Suprapubic skin (tissue), 4 donors: ENCODE data around the gene LRRC2. TPM values are rescaled to one million over a fixed set of nuclear protein-coding genes. Genes with fewer than 3 reads are reported as not detected.
"Not testable (repeated sequence)": the region's sequence is repeated elsewhere in the genome, so short reads cannot be mapped to it uniquely, and the experiment has no call there.

Experiments used
- DNase-seq, 2 donors: peaks; one replicate each; pipeline ENCODE4 v3.0.0-alpha.2; 2019; ENCODE audit warnings: low spot score in 2 of 2
- H3K27ac ChIP-seq: fragments of 200-600 bp; sonication (generic); one replicate; pipeline ENCODE4 v1.5.1; 2019
- H3K27me3 ChIP-seq: fragments of 200-600 bp; sonication (generic); one replicate; pipeline ENCODE4 v1.5.1; 2019
- H3K36me3 ChIP-seq: fragments of 200-600 bp; sonication (generic); one replicate; pipeline ENCODE4 v1.5.1; 2019
- H3K4me1 ChIP-seq: fragments of 200-600 bp; sonication (generic); one replicate; pipeline ENCODE4 v1.5.1; 2019
- H3K4me3 ChIP-seq: fragments of 200-600 bp; sonication (generic); one replicate; pipeline ENCODE4 v1.5.1; 2019; ENCODE audit warnings: mild to moderate bottlenecking
- H3K9me3 ChIP-seq: fragments of 200-600 bp; sonication (generic); one replicate; pipeline ENCODE4 v1.5.1; 2019
- CTCF ChIP-seq, 2 donors: fragments of 200-600 bp in 1 of 2; fragments of 450-650 bp in 1 of 2; sonication (generic) in 1 of 2; IDR thresholded peaks; one replicate each; pipeline ENCODE4 v1.5.1; 2016 to 2019; ENCODE audit warnings: antibody characterized with exemption in 2 of 2, mild to moderate bottlenecking in 1 of 2, moderate library complexity in 1 of 2
- EP300 ChIP-seq: sonication (generic); formaldehyde crosslinking; IDR thresholded peaks from one replicate; pipeline ENCODE4 v1.6.1; 2017; ENCODE audit warnings: antibody characterized with exemption
- POLR2A ChIP-seq, 2 donors: fragments of 450-650 bp; IDR thresholded peaks; one replicate each; pipeline ENCODE4 v1.6.1; 2017; ENCODE audit warnings: antibody characterized with exemption in 2 of 2, mild to moderate bottlenecking in 2 of 2, moderate library complexity in 2 of 2
- POLR2AphosphoS5 ChIP-seq, 3 donors: sonication (generic); formaldehyde crosslinking; IDR thresholded peaks; one replicate each; pipeline ENCODE4 v1.6.1; 2017; ENCODE audit warnings: antibody characterized with exemption in 3 of 3
- WGBS: methylation state at CpG from one replicate; pipeline ENCODE4 v1.1.5; 2018; 5-methylcytosine and 5-hydroxymethylcytosine counted together
- total RNA-seq, 4 donors: library from RNA; depleted of rRNA; stranded (reverse); fragments of >200 nt; gene quantifications; one replicate each; pipeline ENCODE4 v1.1.0, GENCODE V29; 2016

Gene LRRC2
- total RNA-seq, 4 donors from 2014 or later = 0.83 to 3.7 (median 2.6) TPM

- H3K4me3 ChIP-seq = no peak overlapping the region
- 87% methylated on average over 6 of the region's 6 CpGs for WGBS
- DNase-seq = no peak
- TF ChIP-seq EP300 (no peak), POLR2AphosphoS5 (IDR thresholded peaks at IDR 0.05) (no peak), CTCF (IDR thresholded peaks at IDR 0.05) (no peak), POLR2A (IDR thresholded peaks at IDR 0.05) (no peak)
- no peaks in the 10 kb centered on the region for H3K27me3 ChIP-seq
- H3K4me1 ChIP-seq = no peaks in the 10 kb centered on the region
- H3K36me3 ChIP-seq = no peaks in the 10 kb centered on the region
- no peaks in the 10 kb centered on the region for H3K9me3 ChIP-seq
- no peak overlapping the region for H3K27ac ChIP-seq
These were observed 67.1 kb downstream of the LRRC2 start for GRCh38 chr3:46498916-46499519.

DNA sequence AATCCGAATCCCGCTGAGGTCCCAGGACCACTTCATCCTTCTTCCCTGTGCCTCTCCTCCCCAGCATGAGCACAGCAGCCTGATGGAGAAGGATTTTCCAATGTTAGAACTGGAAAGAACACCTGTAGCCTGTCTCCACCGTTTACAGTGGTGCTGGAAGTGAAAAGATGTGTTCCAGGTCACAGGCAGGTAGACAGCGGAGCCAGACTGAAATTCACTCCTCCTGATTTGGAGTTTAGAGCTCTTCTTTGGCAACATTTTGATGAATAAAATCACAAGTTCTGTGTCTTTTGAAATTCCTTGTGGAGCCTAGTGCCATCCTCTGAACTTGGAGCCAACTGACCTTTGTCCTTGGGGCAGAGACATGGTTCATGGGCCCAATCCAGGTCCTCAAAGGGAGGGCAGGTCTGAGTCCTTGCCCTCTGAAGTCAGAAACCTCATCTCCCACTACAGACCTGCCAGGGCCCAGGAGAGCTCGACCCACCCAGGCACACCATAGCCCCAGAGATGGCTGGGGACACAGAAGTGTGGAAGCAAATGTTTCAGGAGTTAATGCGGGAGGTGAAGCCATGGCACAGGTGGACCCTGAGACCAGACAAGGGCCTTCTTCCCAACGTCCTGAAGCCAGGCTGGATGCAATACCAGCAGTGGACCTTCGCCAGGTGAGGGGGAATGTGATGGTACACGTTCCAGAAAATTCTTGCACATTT lies 68.4 kb downstream of the LRRC2 start, which contains the start of gene RTP3:
TSS of gene RTP3 (plus strand) at position 421 of the 710 bp plus-strand sequence. CDS start at position 508, 87 bp downstream.
- Histone ChIP-seq H3K36me3 (no peaks in the 10 kb centered on the region), H3K4me1 (no peaks in the 10 kb centered on the region), H3K27me3 (no peaks in the 10 kb centered on the region), H3K27ac (no peak within 1 kb of the TSS), H3K4me3 (no peak within 1 kb of the TSS), H3K9me3 (no peaks in the 10 kb centered on the region)
- no peak for TF ChIP-seq EP300
- no peak for TF ChIP-seq CTCF (IDR thresholded peaks at IDR 0.05)
- no peak for TF ChIP-seq POLR2AphosphoS5 (IDR thresholded peaks at IDR 0.05)
- no peak for TF ChIP-seq POLR2A (IDR thresholded peaks at IDR 0.05)
- DNase-seq = no peak
- WGBS = 81% methylated on average over 9 of the region's 9 CpGs

DNA sequence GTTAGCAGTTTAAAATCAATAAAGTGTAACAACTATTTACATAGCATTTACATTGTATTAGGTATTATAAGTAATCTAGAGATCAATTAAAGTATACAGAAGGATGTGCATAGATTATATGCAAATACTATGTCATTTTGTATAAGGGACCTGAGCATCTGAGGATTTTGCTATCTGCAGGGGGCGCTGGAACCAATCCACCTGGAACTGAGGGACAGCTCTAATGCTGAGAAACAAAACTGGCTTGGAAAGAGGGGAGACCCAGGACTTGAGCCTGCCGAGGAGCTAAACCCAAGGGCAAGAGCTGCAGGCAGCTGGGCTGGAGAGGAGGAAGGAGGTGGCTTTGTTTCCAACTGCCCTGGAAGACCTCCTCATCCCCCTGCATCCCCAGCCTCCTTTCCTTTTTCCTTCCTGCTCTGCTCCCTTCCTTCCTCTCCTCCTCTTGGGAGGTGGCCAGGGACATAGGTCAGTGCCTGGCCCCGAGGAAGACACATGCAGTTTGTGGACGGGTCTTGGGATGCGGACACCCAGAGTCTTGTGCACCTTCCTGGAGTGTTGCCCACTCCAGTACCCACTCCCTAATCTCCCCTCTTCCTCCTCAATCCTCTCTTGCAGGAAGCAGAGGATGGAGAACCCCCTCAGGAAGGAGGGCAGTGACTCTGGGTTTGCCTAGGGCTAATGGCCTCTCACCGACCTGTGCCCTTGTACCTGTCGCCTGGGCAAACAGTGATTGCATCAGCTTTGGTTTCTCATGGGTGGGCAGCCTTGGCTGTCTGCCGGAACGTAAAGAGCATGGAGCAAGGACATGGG lies 69.2 kb downstream of the LRRC2 start:
- no peaks in the 10 kb centered on the region for H3K9me3 ChIP-seq
- no peaks in the 10 kb centered on the region for H3K27me3 ChIP-seq
- TF ChIP-seq POLR2AphosphoS5 (IDR thresholded peaks at IDR 0.05) = no peak
- TF ChIP-seq CTCF (IDR thresholded peaks at IDR 0.05) = no peak
- no peak for TF ChIP-seq EP300
- no peak for TF ChIP-seq POLR2A (IDR thresholded peaks at IDR 0.05)
- WGBS = 71% methylated on average over 9 of the region's 9 CpGs
- no peak overlapping the region for H3K4me3 ChIP-seq
- no peaks in the 10 kb centered on the region for H3K4me1 ChIP-seq
- no peak for DNase-seq
- no peak overlapping the region for H3K27ac ChIP-seq
- no peaks in the 10 kb centered on the region for H3K36me3 ChIP-seq

DNA sequence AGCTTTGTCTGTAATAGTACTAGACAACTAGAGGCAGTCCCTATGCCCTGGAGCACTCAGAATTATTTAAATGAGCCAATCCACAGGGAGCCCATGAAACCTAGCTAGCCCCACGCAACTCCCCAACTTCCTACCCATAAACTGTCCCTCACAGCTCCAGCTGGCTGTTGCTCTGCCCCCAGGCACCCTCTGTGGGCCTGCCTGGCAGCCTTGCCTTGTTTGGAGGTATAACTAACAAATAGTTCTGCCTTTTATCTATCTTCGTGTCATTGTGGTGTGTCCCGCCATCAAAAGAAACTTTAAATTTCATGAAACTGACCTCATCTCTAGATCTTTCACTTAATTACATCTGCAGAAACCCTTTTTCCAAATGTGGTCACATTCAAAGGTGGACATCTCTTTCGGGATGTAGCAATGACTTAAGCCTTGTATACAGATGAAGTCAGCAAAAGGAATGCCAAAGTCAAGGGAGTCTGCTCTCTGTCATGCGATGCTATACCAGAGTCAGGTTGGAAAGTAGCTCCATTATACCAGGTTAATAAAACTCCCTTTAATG lies 70.1 kb downstream of the LRRC2 start:
- 80% methylated on average over 5 of the region's 5 CpGs for WGBS
- no peak overlapping the region for H3K4me3 ChIP-seq
- H3K9me3 ChIP-seq = no peaks in the 10 kb centered on the region
- no peaks in the 10 kb centered on the region for H3K27me3 ChIP-seq
- no peak overlapping the region for H3K27ac ChIP-seq
- no peaks in the 10 kb centered on the region for H3K4me1 ChIP-seq
- TF ChIP-seq POLR2AphosphoS5 (IDR thresholded peaks at IDR 0.05) (no peak), CTCF (IDR thresholded peaks at IDR 0.05) (peak in 1 of 2 donors; percentile 0)
- H3K36me3 ChIP-seq = no peaks in the 10 kb centered on the region
- DNase-seq = no peak

DNA sequence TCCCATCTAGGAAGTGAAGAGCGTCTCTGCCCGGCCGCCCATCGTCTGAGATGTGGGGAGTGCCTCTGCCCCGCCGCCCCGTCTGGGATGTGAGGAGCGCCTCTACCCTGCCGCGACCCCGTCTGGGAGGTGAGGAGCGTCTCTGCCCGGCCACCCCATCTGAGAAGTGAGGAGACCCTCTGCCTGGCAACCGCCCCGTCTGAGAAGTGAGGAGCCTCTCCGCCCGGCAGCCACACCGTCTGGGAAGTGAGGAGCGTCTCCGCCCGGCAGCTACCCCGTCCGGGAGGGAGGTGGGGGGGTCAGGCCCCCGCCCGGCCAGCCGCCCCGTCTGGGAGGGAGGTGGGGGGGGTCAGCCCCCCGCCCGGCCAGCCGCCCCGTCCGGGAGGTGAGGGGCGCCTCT lies 71.6 kb downstream of the LRRC2 start:
- WGBS = 94% methylated on average over 12 of the region's 33 CpGs
- H3K27ac ChIP-seq, DNase-seq, H3K9me3 ChIP-seq, H3K36me3 ChIP-seq, H3K4me3 ChIP-seq, H3K4me1 ChIP-seq, H3K27me3 ChIP-seq: not testable (repeated sequence)
